OCI-LY3 (cell line): Measurements from ENCODE around the gene ZDHHC13.

Source experiments
- H2AFZ ChIP-seq: fragments of 200-600, 300-600 bp; shearing (Covaris generic); 2 replicates; pipeline ENCODE4 v1.6.0; 2014; ENCODE audit warnings: antibody characterized with exemption, low read depth, low read length
- H3K27ac ChIP-seq: fragments of 200-600, 300-600 bp; sonication (generic); 2 replicates; pipeline ENCODE4 v1.5.1; 2014; ENCODE audit warnings: mild to moderate bottlenecking, low read length, moderate library complexity, mixed read lengths
- H3K27me3 ChIP-seq: fragments of 200-600, 300-600 bp; sonication (generic); 2 replicates; pipeline ENCODE4 v1.6.1; 2014; ENCODE audit warnings: low read depth, low read length, mixed read lengths
- H3K36me3 ChIP-seq: fragments of 200-600, 300-600 bp; sonication (generic); replicated peaks from 2 replicates; pipeline ENCODE3; 2014; ENCODE audit warnings: low read depth, low read length, mixed read lengths
- H3K4me1 ChIP-seq: fragments of 300-600, 200-600 bp; sonication (generic); 2 replicates; pipeline ENCODE4 v1.6.1; 2014; ENCODE audit warnings: low read length, mixed read lengths
- H3K4me2 ChIP-seq: fragments of 200-600, 300-600 bp; sonication (generic); 2 replicates; pipeline ENCODE4 v1.6.1; 2014; ENCODE audit warnings: low read length, mixed read lengths
- H3K4me3 ChIP-seq: fragments of 300-600, 200-600 bp; sonication (generic); 2 replicates; pipeline ENCODE4 v1.5.1; 2014; ENCODE audit warnings: antibody characterized with exemption, mild to moderate bottlenecking, low read length, moderate library complexity
- H3K79me2 ChIP-seq: fragments of 300-600, 200-600 bp; shearing (Covaris generic); 2 replicates; pipeline ENCODE4 v1.6.1; 2014; ENCODE audit warnings: mild to moderate bottlenecking, low read length, mixed read lengths
- H3K9ac ChIP-seq: fragments of 300-600, 200-600 bp; shearing (Covaris generic); 2 replicates; pipeline ENCODE4 v1.6.0; 2014; ENCODE audit warnings: mild to moderate bottlenecking, low read length, moderate library complexity
- H3K9me3 ChIP-seq: fragments of 200-600, 300-600 bp; shearing (Covaris generic); 2 replicates; pipeline ENCODE4 v1.6.1; 2014; ENCODE audit warnings: low read length, mixed read lengths; ENCODE audit not compliant: insufficient read depth
- H4K20me1 ChIP-seq: fragments of 200-600, 300-600 bp; sonication (generic); 2 replicates; pipeline ENCODE4 v1.6.1; 2016; ENCODE audit warnings: low read length, mixed read lengths; ENCODE audit not compliant: insufficient read depth
- EZH2phosphoT487 ChIP-seq: fragments of 200-600 bp; shearing (Covaris generic); IDR thresholded peaks from 2 replicates; pipeline ENCODE4 v1.6.1; 2018; ENCODE audit warnings: antibody characterized with exemption, mixed run types, low read depth
- TF ChIP-seq, protein P1 (sequence below): fragments of 200-600, 300-600 bp; sonication (generic); IDR thresholded peaks from 2 replicates; pipeline ENCODE4 v1.5.1; 2014; ENCODE audit warnings: antibody characterized with exemption, low read length, low read depth

Gene ZDHHC13

DNA sequence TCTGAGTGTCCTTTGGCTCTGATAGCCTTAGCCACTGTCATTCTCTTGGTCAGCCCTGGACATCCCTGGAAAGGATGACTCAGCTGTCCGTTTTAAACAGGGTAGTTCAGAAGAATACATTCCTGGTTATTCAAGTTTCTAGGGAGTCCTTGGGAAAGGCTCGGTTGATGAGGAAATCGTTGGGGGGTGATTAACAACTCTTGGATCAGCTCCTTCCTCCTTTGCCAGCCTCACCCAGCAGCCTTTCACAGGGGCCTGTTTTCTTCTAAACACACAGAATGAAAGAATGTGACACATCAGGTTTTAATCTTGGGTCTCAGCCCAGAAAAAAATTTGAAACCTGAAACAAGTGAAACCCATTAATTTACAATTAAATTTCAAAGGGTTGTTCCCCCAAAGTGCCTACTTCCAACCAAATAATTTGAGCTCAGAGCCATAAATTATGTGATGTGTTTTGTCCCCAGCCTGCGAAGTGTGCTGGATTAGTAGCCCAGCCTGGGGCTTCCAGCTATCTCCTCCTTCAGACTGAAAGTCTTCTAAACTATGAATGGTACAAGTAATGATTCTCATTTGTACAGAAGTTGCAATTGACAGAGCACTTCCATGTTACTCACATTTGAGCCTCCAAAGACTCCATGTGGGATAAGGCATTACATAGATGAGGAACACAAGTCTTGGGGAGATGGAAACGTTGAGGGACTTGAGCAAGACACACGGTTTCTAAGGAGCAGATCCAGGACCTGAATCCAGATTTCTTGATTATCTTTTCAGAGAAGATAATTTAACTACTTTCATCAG, 37.1 kb upstream of the ZDHHC13 start:
- Histone ChIP-seq H3K4me3 (no peak overlapping the region), H3K9ac (no peak overlapping the region), H3K27ac (no peak overlapping the region), H3K4me2 (no peak overlapping the region), H4K20me1 (no peaks in the 10 kb centered on the region), H2AFZ (no peak overlapping the region), H3K4me1 (no peaks in the 10 kb centered on the region), H3K9me3 (no peaks in the 10 kb centered on the region), H3K36me3 (no peaks in the 10 kb centered on the region), H3K79me2 (no peaks in the 10 kb centered on the region), H3K27me3 (peaks cover 35% of the 10 kb centered on the region)
- no peak for TF ChIP-seq EZH2phosphoT487
- TF ChIP-seq, protein P1, sequence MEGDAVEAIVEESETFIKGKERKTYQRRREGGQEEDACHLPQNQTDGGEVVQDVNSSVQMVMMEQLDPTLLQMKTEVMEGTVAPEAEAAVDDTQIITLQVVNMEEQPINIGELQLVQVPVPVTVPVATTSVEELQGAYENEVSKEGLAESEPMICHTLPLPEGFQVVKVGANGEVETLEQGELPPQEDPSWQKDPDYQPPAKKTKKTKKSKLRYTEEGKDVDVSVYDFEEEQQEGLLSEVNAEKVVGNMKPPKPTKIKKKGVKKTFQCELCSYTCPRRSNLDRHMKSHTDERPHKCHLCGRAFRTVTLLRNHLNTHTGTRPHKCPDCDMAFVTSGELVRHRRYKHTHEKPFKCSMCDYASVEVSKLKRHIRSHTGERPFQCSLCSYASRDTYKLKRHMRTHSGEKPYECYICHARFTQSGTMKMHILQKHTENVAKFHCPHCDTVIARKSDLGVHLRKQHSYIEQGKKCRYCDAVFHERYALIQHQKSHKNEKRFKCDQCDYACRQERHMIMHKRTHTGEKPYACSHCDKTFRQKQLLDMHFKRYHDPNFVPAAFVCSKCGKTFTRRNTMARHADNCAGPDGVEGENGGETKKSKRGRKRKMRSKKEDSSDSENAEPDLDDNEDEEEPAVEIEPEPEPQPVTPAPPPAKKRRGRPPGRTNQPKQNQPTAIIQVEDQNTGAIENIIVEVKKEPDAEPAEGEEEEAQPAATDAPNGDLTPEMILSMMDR = no peak

DNA sequence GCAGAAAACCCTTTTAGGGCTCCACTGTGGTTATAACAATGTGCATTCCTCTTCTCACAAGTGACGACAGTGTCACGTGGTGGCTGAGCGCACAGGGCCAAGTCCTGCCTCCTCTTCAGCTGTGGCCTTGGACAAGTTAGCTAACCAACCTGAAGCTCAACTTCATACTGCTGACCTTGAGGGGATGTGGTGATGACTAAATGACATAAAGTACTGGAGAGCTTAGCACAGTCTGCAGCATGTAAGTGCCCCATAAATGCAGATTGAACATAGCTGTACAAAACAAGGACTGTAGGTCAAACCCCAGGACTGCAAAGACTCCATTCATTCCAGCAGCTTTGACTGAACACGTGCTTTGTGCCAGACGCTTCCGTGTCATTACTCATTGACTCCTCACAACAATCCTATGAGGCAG, 36.4 kb upstream of the ZDHHC13 start:
- Histone ChIP-seq H3K9ac (no peak overlapping the region), H3K27ac (no peak overlapping the region), H3K4me1 (no peaks in the 10 kb centered on the region), H3K27me3 (peaks cover 35% of the 10 kb centered on the region), H3K79me2 (no peaks in the 10 kb centered on the region), H3K36me3 (no peaks in the 10 kb centered on the region), H3K4me2 (no peak overlapping the region), H4K20me1 (no peaks in the 10 kb centered on the region), H3K4me3 (no peak overlapping the region), H3K9me3 (no peaks in the 10 kb centered on the region), H2AFZ (no peak overlapping the region)
- no peak for TF ChIP-seq EZH2phosphoT487
- TF ChIP-seq, protein P1 = no peak

DNA sequence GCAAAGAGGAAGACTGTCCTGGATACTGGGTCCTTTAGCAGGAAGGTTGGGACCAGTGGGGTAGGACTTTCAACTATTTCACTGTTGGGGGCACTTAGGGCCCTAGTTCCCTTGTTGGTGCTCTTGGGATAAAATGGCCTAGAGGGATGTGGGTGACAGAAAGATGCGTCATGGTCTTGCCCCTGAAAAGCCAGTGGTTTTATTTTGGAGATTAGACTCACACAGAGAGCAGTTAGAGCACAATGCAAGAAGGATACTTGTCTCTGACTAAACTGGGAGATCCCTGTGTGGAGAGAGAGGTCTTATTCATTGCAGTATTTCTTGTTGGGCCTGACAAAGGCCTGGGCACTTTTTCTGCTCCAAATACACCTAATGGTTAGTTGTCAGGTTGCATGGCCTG, 33.8 kb upstream of the ZDHHC13 start:
- Histone ChIP-seq H2AFZ (no peak overlapping the region), H3K27me3 (peaks cover 35% of the 10 kb centered on the region), H3K9ac (no peak overlapping the region), H3K4me2 (no peak overlapping the region), H4K20me1 (no peaks in the 10 kb centered on the region), H3K27ac (no peak overlapping the region), H3K4me1 (no peaks in the 10 kb centered on the region), H3K36me3 (no peaks in the 10 kb centered on the region), H3K9me3 (no peaks in the 10 kb centered on the region), H3K79me2 (no peaks in the 10 kb centered on the region), H3K4me3 (no peak overlapping the region)
- TF ChIP-seq EZH2phosphoT487 = no peak
- TF ChIP-seq, protein P1 = no peak

DNA sequence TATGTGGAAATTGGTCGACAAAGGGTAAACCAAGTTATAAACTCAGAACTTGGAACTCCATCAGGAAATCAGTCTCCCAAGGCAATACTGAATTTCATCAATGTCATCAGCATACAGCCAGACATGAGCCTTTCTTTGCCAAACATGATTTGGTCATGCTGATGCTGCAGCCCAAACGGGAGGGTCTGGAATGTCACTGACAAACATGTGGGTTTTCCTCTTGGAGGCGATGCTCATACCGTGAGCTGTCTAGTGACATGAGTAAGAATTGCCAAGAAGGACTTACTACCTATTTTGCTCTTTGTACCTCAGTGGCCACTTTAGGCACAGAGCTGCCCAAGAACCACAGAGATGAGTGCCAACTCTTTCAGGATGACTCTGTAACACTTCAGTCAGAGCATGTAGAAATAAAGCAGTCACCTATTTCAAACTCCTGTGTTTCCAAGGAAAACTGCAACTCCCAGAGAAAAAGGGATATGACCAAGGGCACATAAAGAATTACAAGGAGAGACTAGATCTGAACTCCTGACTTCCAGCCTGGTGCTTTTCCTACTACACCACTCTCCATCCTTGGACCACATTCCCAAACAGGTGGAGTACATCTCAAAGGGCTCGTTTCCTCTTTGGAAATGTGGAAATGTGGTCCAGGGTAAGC, 32.2 kb upstream of the ZDHHC13 start:
- TF ChIP-seq, protein P1 = no peak
- TF ChIP-seq EZH2phosphoT487 = no peak
- no peaks in the 10 kb centered on the region for H4K20me1 ChIP-seq
- no peaks in the 10 kb centered on the region for H3K79me2 ChIP-seq
- no peak overlapping the region for H3K9ac ChIP-seq
- H2AFZ ChIP-seq = no peak overlapping the region
- H3K27me3 ChIP-seq = peaks cover 23% of the 10 kb centered on the region; the same call in 1 of the 2 replicates
- no peak overlapping the region for H3K27ac ChIP-seq
- H3K4me2 ChIP-seq = no peak overlapping the region
- H3K9me3 ChIP-seq = no peaks in the 10 kb centered on the region
- no peaks in the 10 kb centered on the region for H3K36me3 ChIP-seq
- no peak overlapping the region for H3K4me3 ChIP-seq
- H3K4me1 ChIP-seq = no peaks in the 10 kb centered on the region
